HCT116 (cell line): ENCODE data around the gene DOCK4.

ENCODE experiments used
- CTCF ChIP-seq, 3 experiments: fragments of 200-600 bp in 1 of 3; sonication (generic) in 1 of 3; IDR thresholded peaks in 2 of 3; conservative IDR thresholded peaks in 1 of 3; 2 replicates each; pipeline ENCODE4 v1.5.1; 2012 to 2017; ENCODE audit warnings: low read depth in 2 of 3, low read length in 2 of 3, antibody characterized with exemption in 1 of 3, borderline replicate concordance in 1 of 3, control low read depth in 1 of 3, mild to moderate bottlenecking in 1 of 3, mixed read lengths in 1 of 3, mixed run types in 1 of 3, moderate library complexity in 1 of 3; ENCODE audit not compliant: insufficient read depth in 1 of 3
- EGR1 ChIP-seq: IDR thresholded peaks from 2 replicates; pipeline ENCODE4 v1.6.1; 2012; ENCODE audit warnings: low read depth
- EZH2 ChIP-seq: fragments of 200-600 bp; sonication (generic); IDR thresholded peaks from 2 replicates; pipeline ENCODE4 v1.6.1; 2017; ENCODE audit warnings: antibody characterized with exemption, mixed run types
- RAD21 ChIP-seq: IDR thresholded peaks from 2 replicates; pipeline ENCODE4 v1.6.1; 2012; ENCODE audit warnings: low read depth, mild to moderate bottlenecking
- YY1 ChIP-seq: IDR thresholded peaks from 2 replicates; pipeline ENCODE4 v1.6.1; 2011; ENCODE audit warnings: low read length, low read depth, moderate library complexity, mild to moderate bottlenecking; ENCODE audit not compliant: insufficient replicate concordance; ENCODE audit errors: extremely low read depth
- TF ChIP-seq, protein P1 (sequence below): IDR thresholded peaks from 2 replicates; pipeline ENCODE4 v1.6.1; 2012

GRCh38 chr7:111931958-111932357 is 274.2 kb downstream of the DOCK4 start:
- TF ChIP-seq EZH2 (no peak), CTCF (IDR thresholded peaks at IDR 0.05 in 2 of 3, conservative IDR thresholded peaks at IDR 0.05 in 1 of 3; ENCODE audit: borderline replicate concordance in 1 of 3, insufficient read depth in 1 of 3, low read depth in 2 of 3, low read length in 2 of 3) (no peak), EGR1 (no peak), YY1 (no peak), RAD21 (no peak)
- TF ChIP-seq, protein P1, sequence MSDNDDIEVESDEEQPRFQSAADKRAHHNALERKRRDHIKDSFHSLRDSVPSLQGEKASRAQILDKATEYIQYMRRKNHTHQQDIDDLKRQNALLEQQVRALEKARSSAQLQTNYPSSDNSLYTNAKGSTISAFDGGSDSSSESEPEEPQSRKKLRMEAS = no peak
